ENCODE results near the gene FILIP1L.

Gene FILIP1L

DNA sequence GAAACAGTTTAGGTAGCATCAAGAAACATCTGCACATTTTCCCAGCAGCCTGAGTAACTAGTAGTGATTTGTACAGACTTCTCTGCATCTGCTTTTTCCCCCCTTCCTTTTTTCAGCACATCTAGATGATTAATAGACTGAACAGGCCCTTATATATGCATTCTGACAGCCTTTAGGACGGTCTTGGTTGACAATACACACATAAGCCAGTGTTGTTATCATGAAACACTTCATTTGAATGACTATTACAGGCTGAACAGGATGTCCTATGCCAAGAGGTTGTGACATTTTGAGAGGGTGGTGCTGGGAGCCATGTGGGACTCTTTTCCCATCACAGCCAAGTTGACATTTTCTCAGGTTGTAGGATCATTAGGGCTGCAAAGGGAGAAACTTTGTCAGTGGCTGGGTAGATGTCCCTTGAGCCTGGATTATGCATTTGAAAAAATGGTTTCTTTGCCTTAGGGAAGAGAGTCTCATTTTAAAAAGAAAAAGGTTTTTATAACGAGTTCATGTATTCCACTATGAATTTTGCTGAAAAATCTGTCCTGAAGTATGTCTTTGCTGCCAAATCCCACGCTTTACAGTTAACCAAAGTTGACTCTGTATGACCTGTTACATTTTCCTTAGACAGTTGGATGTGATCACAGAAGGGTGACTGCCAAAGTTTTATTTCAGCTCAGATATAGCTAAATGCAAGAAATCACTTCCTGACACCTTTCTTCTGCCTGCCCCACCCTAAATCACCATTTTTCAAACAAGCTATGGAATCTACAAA is 73.7 kb downstream of the FILIP1L start:
- no peak overlapping the region for H3K27ac ChIP-seq
- TF ChIP-seq ZFX (IDR thresholded peaks at IDR 0.05), result no peak
- TF ChIP-seq, protein P1, sequence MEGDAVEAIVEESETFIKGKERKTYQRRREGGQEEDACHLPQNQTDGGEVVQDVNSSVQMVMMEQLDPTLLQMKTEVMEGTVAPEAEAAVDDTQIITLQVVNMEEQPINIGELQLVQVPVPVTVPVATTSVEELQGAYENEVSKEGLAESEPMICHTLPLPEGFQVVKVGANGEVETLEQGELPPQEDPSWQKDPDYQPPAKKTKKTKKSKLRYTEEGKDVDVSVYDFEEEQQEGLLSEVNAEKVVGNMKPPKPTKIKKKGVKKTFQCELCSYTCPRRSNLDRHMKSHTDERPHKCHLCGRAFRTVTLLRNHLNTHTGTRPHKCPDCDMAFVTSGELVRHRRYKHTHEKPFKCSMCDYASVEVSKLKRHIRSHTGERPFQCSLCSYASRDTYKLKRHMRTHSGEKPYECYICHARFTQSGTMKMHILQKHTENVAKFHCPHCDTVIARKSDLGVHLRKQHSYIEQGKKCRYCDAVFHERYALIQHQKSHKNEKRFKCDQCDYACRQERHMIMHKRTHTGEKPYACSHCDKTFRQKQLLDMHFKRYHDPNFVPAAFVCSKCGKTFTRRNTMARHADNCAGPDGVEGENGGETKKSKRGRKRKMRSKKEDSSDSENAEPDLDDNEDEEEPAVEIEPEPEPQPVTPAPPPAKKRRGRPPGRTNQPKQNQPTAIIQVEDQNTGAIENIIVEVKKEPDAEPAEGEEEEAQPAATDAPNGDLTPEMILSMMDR (conservative IDR thresholded peaks at IDR 0.05), result no peak

DNA sequence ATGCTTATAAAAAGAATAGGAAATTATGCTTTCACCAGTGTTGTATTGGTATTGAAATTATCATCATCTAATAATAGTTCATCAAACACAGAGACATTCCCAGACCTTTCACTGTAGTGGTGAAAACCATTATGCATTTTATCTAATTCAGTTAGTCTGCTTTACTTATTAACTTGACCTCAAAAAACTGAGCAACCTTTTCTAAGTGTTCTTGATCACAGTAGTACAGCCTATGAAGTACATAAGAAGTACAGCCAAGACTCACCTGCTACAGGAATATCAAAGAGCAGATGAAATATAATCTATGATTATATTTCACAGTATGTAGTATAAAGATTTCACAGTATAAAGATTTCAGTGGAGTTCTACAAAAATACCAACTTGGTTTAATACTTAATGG is 75.2 kb downstream of the FILIP1L start:
- H3K27ac ChIP-seq, result no peak overlapping the region
- no peak for TF ChIP-seq ZFX (IDR thresholded peaks at IDR 0.05)
- TF ChIP-seq, protein P1 (conservative IDR thresholded peaks at IDR 0.05), result no peak

DNA sequence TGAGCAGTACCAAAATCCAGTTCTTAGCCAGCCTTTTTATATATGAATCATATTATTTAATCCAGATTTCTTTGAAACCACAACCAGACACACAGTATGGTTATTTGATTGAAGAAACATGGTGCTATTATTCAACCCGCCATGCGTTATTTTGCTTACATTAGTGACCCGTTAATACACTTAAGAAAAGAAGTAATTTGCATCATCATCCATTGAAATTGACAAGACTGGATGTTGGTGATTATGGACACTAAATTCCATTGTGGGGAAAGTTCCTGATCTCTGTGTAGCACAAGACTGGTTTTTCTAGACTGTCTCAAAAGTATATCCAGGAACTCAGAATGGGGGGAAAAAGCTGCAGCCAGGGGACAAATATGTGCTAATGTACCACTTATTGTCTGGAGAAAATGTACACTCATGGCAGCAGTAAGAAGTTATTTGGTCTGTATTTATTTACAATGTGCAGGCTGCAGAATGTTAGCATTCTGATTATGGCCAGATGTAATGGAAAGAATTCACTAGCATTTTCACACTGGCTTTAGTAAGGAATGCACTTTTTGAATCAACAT is 80.3 kb downstream of the FILIP1L start:
- TF ChIP-seq, protein P1 (conservative IDR thresholded peaks at IDR 0.05), result no peak
- no peak for TF ChIP-seq ZFX (IDR thresholded peaks at IDR 0.05)
- H3K27ac ChIP-seq, result no peak overlapping the region

DNA sequence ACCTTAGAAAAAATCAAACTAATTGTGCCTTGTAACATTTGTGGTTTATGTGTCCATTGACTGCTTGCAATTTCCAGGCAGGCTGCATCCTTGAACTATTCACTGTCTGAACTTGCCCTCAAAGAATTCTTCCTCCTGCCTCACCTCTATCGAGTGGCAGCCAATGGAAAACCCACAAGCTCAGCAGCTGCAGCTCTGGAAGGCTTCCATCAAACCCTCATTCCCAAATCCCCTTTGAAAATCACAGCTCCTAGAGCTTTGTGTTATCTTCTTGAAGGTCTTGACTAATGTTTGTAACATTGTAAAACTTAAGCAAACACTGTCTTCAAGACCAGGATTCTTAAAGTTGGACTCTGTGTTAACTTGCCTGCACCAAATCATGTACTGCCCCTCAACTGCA is 81.1 kb downstream of the FILIP1L start:
- TF ChIP-seq, protein P1 (conservative IDR thresholded peaks at IDR 0.05), result no peak
- TF ChIP-seq ZFX (IDR thresholded peaks at IDR 0.05), result no peak
- no peak overlapping the region for H3K27ac ChIP-seq

DNA sequence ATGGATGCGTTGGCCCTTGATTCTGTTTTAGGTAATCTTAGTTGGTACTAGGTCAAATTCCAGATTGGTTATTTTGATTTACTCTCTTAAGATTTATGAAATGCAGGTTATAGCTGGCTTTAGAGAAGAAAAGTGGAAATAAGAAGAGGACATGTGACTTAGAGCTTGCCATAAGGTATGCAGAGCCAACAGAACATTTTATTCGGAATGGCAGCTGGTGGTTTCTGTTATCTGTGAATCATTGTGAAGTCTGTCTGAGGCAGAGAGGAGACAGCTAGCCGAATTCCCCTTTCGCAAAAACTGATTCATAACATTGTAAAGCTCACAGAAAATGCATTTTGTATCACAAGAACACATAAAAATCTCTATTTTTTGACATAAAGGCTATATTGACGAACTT is 82.1 kb downstream of the FILIP1L start:
- no peak overlapping the region for H3K27ac ChIP-seq
- no peak for TF ChIP-seq ZFX (IDR thresholded peaks at IDR 0.05)
- TF ChIP-seq, protein P1 (conservative IDR thresholded peaks at IDR 0.05), result no peak

DNA sequence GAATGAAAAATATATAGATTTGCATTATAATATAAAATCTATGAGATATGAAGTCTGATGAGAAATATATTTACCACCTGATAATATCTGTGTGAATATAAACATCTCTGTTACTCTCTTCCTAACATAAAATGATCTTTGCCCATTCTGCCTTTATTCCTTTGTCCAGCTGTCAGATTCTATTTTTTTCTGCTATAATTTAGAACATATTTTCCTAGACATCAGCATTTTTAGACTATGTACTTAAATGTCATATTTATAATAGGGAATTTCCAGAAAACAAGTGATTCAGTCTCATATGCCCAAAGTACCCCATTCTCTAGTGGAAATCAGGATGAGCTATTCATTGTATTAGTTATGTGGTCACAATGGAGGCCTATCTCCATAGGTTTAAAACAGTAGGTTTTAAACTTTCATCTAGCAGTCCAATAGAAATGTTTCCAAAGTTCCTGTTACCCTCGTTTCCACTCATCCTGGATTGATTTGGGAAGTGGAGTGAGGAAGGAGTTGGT is 83.3 kb downstream of the FILIP1L start:
- TF ChIP-seq, protein P1 (conservative IDR thresholded peaks at IDR 0.05), result no peak
- no peak for TF ChIP-seq ZFX (IDR thresholded peaks at IDR 0.05)
- no peak overlapping the region for H3K27ac ChIP-seq

DNA sequence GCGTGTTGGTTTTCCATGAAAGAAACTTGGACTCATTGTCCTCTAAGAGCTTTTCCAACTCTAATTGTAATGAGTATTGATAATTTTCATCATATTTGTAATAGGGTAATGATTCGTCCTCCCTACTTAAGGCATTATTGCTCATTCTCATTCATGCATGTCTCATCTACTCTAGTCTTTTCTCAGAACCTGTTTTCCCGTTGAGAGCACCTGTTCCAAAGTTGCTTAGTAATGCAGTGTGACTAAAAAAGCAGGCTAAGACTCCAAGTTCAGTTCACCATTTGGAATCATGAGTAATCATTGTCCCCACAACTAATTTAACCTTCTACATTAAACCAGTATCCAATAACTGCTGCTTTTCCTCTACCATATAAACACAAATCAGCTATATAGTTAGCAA is 84.0 kb downstream of the FILIP1L start:
- no peak for TF ChIP-seq ZFX (IDR thresholded peaks at IDR 0.05)
- TF ChIP-seq, protein P1 (conservative IDR thresholded peaks at IDR 0.05), result no peak
- no peak overlapping the region for H3K27ac ChIP-seq
